Measurements from ENCODE around the gene COL6A5. TPM values are rescaled to one million over a fixed set of nuclear protein-coding genes. Genes with fewer than 3 reads are reported as not detected.

Gene COL6A5
- total and polyA plus RNA-seq, 2 experiments from 2014 or later, result 0.03 to 0.05 TPM

DNA sequence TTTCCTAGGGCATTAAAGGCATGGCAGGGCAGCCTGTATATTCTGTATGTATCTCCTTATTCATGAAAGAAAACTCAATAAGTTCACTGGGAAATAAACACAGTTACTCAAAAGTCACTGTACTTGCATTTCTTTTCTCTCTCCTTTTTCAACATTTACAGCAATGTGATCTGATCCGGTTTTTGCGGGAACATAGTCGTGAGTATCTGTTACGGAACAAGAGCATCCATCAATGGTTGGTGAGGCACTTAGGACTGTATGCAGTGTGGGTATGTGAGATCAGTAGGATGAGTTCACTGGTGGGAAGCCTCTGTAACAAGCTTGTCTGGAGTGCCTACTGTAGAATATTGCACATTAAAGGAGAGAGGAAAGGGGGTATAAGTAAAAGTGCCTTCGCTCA lies 80.7 kb downstream of the COL6A5 start:
- Histone ChIP-seq H3K27ac (ENCODE audit: low read depth) (no peak overlapping the region), H3K36me3 (ENCODE audit: insufficient read depth) (no peaks in the 10 kb centered on the region), H2AFZ (no peak overlapping the region), H3K4me1 (ENCODE audit: insufficient read depth) (no peaks in the 10 kb centered on the region), H3K27me3 (ENCODE audit: insufficient read depth) (no peaks in the 10 kb centered on the region), H3K4me2 (no peak overlapping the region), H3F3A (replicated peaks; ENCODE audit: low read depth) (no peaks in the 10 kb centered on the region), H3K79me2 (replicated peaks; ENCODE audit: insufficient read depth) (no peaks in the 10 kb centered on the region), H4K20me1 (replicated peaks; ENCODE audit: insufficient read depth) (no peaks in the 10 kb centered on the region), H3K4me3 (no peak overlapping the region), H3K9me2 (ENCODE audit: insufficient read depth) (peaks cover 1% of the 10 kb centered on the region; the same call in 1 of the 2 replicates)
- Mint-ChIP-seq H3K9me3 (no peaks in the 10 kb centered on the region), H3K36me3 (ENCODE audit: low read depth) (no peaks in the 10 kb centered on the region), H3K27ac (no peak overlapping the region), H3K4me1 (peaks cover 8% of the 10 kb centered on the region), H3K27me3 (ENCODE audit: insufficient read depth, low read depth, poor library complexity) (no peaks in the 10 kb centered on the region), H3K4me3 (no peak overlapping the region)
- DNase-seq (ENCODE audit: low spot score), result no peak
- TF ChIP-seq POLR2AphosphoS5 (IDR thresholded peaks at IDR 0.05; ENCODE audit: low read depth), result no peak
- TF ChIP-seq, protein P1, sequence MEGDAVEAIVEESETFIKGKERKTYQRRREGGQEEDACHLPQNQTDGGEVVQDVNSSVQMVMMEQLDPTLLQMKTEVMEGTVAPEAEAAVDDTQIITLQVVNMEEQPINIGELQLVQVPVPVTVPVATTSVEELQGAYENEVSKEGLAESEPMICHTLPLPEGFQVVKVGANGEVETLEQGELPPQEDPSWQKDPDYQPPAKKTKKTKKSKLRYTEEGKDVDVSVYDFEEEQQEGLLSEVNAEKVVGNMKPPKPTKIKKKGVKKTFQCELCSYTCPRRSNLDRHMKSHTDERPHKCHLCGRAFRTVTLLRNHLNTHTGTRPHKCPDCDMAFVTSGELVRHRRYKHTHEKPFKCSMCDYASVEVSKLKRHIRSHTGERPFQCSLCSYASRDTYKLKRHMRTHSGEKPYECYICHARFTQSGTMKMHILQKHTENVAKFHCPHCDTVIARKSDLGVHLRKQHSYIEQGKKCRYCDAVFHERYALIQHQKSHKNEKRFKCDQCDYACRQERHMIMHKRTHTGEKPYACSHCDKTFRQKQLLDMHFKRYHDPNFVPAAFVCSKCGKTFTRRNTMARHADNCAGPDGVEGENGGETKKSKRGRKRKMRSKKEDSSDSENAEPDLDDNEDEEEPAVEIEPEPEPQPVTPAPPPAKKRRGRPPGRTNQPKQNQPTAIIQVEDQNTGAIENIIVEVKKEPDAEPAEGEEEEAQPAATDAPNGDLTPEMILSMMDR (conservative IDR thresholded peaks at IDR 0.05; ENCODE audit: low read depth in 2 of 2), result no peak
- TF ChIP-seq ZNF114 (CRISPR knock-in tag; IDR thresholded peaks at IDR 0.05), result no peak
- no peak for TF ChIP-seq JUNB (IDR thresholded peaks at IDR 0.05; ENCODE audit: unreplicated experiment)
- no peak for TF ChIP-seq EZH2 (IDR thresholded peaks at IDR 0.05; ENCODE audit: low read depth, unreplicated experiment)
- TF ChIP-seq, protein P2, sequence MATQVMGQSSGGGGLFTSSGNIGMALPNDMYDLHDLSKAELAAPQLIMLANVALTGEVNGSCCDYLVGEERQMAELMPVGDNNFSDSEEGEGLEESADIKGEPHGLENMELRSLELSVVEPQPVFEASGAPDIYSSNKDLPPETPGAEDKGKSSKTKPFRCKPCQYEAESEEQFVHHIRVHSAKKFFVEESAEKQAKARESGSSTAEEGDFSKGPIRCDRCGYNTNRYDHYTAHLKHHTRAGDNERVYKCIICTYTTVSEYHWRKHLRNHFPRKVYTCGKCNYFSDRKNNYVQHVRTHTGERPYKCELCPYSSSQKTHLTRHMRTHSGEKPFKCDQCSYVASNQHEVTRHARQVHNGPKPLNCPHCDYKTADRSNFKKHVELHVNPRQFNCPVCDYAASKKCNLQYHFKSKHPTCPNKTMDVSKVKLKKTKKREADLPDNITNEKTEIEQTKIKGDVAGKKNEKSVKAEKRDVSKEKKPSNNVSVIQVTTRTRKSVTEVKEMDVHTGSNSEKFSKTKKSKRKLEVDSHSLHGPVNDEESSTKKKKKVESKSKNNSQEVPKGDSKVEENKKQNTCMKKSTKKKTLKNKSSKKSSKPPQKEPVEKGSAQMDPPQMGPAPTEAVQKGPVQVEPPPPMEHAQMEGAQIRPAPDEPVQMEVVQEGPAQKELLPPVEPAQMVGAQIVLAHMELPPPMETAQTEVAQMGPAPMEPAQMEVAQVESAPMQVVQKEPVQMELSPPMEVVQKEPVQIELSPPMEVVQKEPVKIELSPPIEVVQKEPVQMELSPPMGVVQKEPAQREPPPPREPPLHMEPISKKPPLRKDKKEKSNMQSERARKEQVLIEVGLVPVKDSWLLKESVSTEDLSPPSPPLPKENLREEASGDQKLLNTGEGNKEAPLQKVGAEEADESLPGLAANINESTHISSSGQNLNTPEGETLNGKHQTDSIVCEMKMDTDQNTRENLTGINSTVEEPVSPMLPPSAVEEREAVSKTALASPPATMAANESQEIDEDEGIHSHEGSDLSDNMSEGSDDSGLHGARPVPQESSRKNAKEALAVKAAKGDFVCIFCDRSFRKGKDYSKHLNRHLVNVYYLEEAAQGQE (IDR thresholded peaks at IDR 0.05; ENCODE audit: unreplicated experiment), result no peak
- no peak for TF ChIP-seq NANOG (IDR thresholded peaks at IDR 0.05; ENCODE audit: borderline replicate concordance)
- no peak for TF ChIP-seq STAT1 (IDR thresholded peaks at IDR 0.05; ENCODE audit: unreplicated experiment)
- no peak for TF ChIP-seq EZH2phosphoT487 (IDR thresholded peaks at IDR 0.05; ENCODE audit: unreplicated experiment)
- TF ChIP-seq, protein P3, sequence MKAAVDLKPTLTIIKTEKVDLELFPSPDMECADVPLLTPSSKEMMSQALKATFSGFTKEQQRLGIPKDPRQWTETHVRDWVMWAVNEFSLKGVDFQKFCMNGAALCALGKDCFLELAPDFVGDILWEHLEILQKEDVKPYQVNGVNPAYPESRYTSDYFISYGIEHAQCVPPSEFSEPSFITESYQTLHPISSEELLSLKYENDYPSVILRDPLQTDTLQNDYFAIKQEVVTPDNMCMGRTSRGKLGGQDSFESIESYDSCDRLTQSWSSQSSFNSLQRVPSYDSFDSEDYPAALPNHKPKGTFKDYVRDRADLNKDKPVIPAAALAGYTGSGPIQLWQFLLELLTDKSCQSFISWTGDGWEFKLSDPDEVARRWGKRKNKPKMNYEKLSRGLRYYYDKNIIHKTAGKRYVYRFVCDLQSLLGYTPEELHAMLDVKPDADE (IDR thresholded peaks at IDR 0.05), result no peak
- TF ChIP-seq, protein P4, sequence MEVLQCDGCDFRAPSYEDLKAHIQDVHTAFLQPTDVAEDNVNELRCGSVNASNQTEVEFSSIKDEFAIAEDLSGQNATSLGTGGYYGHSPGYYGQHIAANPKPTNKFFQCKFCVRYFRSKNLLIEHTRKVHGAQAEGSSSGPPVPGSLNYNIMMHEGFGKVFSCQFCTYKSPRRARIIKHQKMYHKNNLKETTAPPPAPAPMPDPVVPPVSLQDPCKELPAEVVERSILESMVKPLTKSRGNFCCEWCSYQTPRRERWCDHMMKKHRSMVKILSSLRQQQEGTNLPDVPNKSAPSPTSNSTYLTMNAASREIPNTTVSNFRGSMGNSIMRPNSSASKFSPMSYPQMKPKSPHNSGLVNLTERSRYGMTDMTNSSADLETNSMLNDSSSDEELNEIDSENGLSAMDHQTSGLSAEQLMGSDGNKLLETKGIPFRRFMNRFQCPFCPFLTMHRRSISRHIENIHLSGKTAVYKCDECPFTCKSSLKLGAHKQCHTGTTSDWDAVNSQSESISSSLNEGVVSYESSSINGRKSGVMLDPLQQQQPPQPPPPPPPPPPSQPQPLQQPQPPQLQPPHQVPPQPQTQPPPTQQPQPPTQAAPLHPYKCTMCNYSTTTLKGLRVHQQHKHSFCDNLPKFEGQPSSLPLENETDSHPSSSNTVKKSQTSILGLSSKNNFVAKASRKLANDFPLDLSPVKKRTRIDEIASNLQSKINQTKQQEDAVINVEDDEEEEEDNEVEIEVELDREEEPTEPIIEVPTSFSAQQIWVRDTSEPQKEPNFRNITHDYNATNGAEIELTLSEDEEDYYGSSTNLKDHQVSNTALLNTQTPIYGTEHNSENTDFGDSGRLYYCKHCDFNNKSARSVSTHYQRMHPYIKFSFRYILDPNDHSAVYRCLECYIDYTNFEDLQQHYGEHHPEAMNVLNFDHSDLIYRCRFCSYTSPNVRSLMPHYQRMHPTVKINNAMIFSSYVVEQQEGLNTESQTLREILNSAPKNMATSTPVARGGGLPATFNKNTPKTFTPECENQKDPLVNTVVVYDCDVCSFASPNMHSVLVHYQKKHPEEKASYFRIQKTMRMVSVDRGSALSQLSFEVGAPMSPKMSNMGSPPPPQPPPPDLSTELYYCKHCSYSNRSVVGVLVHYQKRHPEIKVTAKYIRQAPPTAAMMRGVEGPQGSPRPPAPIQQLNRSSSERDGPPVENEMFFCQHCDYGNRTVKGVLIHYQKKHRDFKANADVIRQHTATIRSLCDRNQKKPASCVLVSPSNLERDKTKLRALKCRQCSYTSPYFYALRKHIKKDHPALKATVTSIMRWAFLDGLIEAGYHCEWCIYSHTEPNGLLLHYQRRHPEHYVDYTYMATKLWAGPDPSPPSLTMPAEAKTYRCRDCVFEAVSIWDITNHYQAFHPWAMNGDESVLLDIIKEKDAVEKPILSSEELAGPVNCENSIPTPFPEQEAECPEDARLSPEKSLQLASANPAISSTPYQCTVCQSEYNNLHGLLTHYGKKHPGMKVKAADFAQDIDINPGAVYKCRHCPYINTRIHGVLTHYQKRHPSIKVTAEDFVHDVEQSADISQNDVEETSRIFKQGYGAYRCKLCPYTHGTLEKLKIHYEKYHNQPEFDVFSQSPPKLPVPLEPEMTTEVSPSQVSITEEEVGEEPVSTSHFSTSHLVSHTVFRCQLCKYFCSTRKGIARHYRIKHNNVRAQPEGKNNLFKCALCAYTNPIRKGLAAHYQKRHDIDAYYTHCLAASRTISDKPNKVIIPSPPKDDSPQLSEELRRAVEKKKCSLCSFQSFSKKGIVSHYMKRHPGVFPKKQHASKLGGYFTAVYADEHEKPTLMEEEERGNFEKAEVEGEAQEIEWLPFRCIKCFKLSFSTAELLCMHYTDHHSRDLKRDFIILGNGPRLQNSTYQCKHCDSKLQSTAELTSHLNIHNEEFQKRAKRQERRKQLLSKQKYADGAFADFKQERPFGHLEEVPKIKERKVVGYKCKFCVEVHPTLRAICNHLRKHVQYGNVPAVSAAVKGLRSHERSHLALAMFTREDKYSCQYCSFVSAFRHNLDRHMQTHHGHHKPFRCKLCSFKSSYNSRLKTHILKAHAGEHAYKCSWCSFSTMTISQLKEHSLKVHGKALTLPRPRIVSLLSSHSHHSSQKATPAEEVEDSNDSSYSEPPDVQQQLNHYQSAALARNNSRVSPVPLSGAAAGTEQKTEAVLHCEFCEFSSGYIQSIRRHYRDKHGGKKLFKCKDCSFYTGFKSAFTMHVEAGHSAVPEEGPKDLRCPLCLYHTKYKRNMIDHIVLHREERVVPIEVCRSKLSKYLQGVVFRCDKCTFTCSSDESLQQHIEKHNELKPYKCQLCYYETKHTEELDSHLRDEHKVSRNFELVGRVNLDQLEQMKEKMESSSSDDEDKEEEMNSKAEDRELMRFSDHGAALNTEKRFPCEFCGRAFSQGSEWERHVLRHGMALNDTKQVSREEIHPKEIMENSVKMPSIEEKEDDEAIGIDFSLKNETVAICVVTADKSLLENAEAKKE (CRISPR knock-in tag; IDR thresholded peaks at IDR 0.05), result no peak
- no peak for TF ChIP-seq CREB1 (CRISPR knock-in tag; IDR thresholded peaks at IDR 0.05; ENCODE audit: low read depth)
- TF ChIP-seq ZNF331 (CRISPR knock-in tag; IDR thresholded peaks at IDR 0.05; ENCODE audit: low read depth), result no peak
- no peak for ATAC-seq
